K562 (cell line): Measurements from ENCODE around the gene INTS1. TPM values are rescaled to one million over a fixed set of nuclear protein-coding genes. Genes with fewer than 3 reads are reported as not detected.

Source experiments
- BACH1 ChIP-seq: fragments of 200-800 bp; sonication (Bioruptor generic); IDR thresholded peaks from 2 replicates; pipeline ENCODE4 v1.6.1; 2016; ENCODE audit warnings: missing genetic modification characterization, missing compliant biosample characterization
- COPS2 ChIP-seq: fragments of 450-650 bp; conservative IDR thresholded peaks from 2 replicates; pipeline ENCODE4 v1.6.1; 2016; ENCODE audit warnings: mild to moderate bottlenecking, moderate library complexity
- FOXK1 ChIP-seq: sonication (generic); formaldehyde crosslinking; IDR thresholded peaks from 2 replicates; pipeline ENCODE4 v1.8.0; 2022; ENCODE audit warnings: missing genetic modification reagents, mild to moderate bottlenecking, borderline replicate concordance
- GABPB2 ChIP-seq: fragments of 250-450 bp; sonication (Bioruptor Pico); conservative IDR thresholded peaks from 2 replicates; pipeline ENCODE4 v1.5.1; 2021; ENCODE audit warnings: mild to moderate bottlenecking
- JUND ChIP-seq, 2 experiments: IDR thresholded peaks; 2 replicates in 1 of 2; 3 replicates in 1 of 2; pipeline ENCODE4 v1.6.1; 2011; ENCODE audit warnings: borderline replicate concordance in 2 of 2, low read depth in 2 of 2, low read length in 2 of 2, improper control_type of control experiment in 1 of 2, missing biosample characterization in 1 of 2, missing genetic modification characterization in 1 of 2, missing genetic modification reagents in 1 of 2
- KLF1 ChIP-seq: fragments of 450-650 bp; IDR thresholded peaks from 2 replicates; pipeline ENCODE4 v1.6.1; 2016; ENCODE audit warnings: missing genetic modification characterization, missing compliant biosample characterization
- KLF6 ChIP-seq: fragments of 250-450 bp; sonication (Bioruptor Pico); IDR thresholded peaks from 2 replicates; pipeline ENCODE4 v1.4.0; 2020; ENCODE audit warnings: mild to moderate bottlenecking, moderate library complexity, borderline replicate concordance
- MAFF ChIP-seq: IDR thresholded peaks from 2 replicates; pipeline ENCODE4 v1.6.1; 2012; ENCODE audit warnings: low read length, improper control_type of control experiment
- MCM5 ChIP-seq: fragments of 450-650 bp; IDR thresholded peaks from 2 replicates; pipeline ENCODE4 v1.6.1; 2016; ENCODE audit warnings: low read depth
- NEUROD1 ChIP-seq: fragments of 150-350 bp; IDR thresholded peaks from 2 replicates; pipeline ENCODE4 v1.6.1; 2014; ENCODE audit warnings: borderline replicate concordance, low read length, low read depth; ENCODE audit not compliant: partially characterized antibody
- PTTG1 ChIP-seq: fragments of 450-650 bp; IDR thresholded peaks from 2 replicates; pipeline ENCODE4 v1.6.1; 2016; ENCODE audit warnings: low read depth, mild to moderate bottlenecking, missing genetic modification characterization, missing compliant biosample characterization
- RCOR1 ChIP-seq, 2 experiments: IDR thresholded peaks; 2 replicates each; pipeline ENCODE4 v1.6.1; 2012; ENCODE audit warnings: low read depth in 2 of 2, low read length in 2 of 2, borderline replicate concordance in 1 of 2, improper control_type of control experiment in 1 of 2
- SMAD2 ChIP-seq: fragments of 150-350 bp; IDR thresholded peaks from 2 replicates; pipeline ENCODE4 v1.6.1; 2014; ENCODE audit warnings: low read depth, mild to moderate bottlenecking, low read length
- SREBF1 ChIP-seq: fragments of 150-350 bp; IDR thresholded peaks from 2 replicates; pipeline ENCODE4 v1.6.1; 2014; ENCODE audit warnings: antibody characterized with exemption, low read depth, low read length, borderline replicate concordance
- SRSF1 ChIP-seq: fragments of 200-400 bp; formaldehyde crosslinking; IDR thresholded peaks from 2 replicates; pipeline ENCODE4 v1.6.1; 2017; ENCODE audit warnings: mild to moderate bottlenecking, low read depth, low read length, moderate library complexity
- STAG1 ChIP-seq: sonication (generic); formaldehyde crosslinking; IDR thresholded peaks from 2 replicates; pipeline ENCODE4 v1.5.0; 2020; ENCODE audit warnings: missing genetic modification reagents, borderline replicate concordance
- TEAD4 ChIP-seq, 2 experiments: sonication (generic) in 1 of 2; formaldehyde crosslinking in 1 of 2; IDR thresholded peaks; 2 replicates each; pipeline versions ENCODE4 v1.6.1 to v1.8.0; 2012 to 2022; ENCODE audit warnings: borderline replicate concordance in 1 of 2, inconsistent platforms in 1 of 2, low read length in 1 of 2, mild to moderate bottlenecking in 1 of 2, missing genetic modification reagents in 1 of 2
- ZBED1 ChIP-seq: IDR thresholded peaks from 2 replicates; pipeline ENCODE4 v1.6.1; 2014
- ZBTB7A ChIP-seq: IDR thresholded peaks from 2 replicates; pipeline ENCODE4 v1.6.1; 2011; ENCODE audit warnings: low read depth, mild to moderate bottlenecking, low read length, moderate library complexity, borderline replicate concordance; ENCODE audit not compliant: control insufficient read depth
- ZNF140 ChIP-seq: fragments of 250-450 bp; sonication (Bioruptor Pico); IDR thresholded peaks from 2 replicates; pipeline ENCODE4 v1.8.0; 2021; ENCODE audit warnings: moderate library complexity, mild to moderate bottlenecking, inconsistent platforms
- polyA plus RNA-seq, 8 experiments: library from polyadenylated mRNA; depleted of rRNA in 4 of 8; stranded (reverse) in 5 of 8; unstranded in 3 of 8; fragments of >200 nt; fragmentation: Nextera tagmentation in 2 of 8; fragmentation: Illumina TruSeq in 1 of 8; extraction: Ambion mirVana in 2 of 8; extraction: Trizol in 1 of 8; gene quantifications; 2 replicates each; pipeline versions ENCODE4 v1.2.1 to v1.2.3, GENCODE V29; 2011 to 2014; ENCODE audit warnings: inconsistent platforms in 1 of 8, missing spikeins in 1 of 8
- total RNA-seq, 7 experiments: library from RNA; depleted of rRNA in 6 of 7; stranded (reverse); fragments of >200 nt in 6 of 7; fragmentation: Illumina TruSeq in 2 of 7; extraction: Trizol in 2 of 7; gene quantifications; 2 replicates each; pipeline versions ENCODE4 v1.2.1 to v1.2.3, GENCODE V29; 2011 to 2021; ENCODE audit warnings: low replicate concordance in 1 of 7
- TF ChIP-seq, protein P1 (sequence below): fragments of 450-650 bp; formaldehyde crosslinking; IDR thresholded peaks from 2 replicates; pipeline ENCODE4 v1.4.0; 2020; ENCODE audit warnings: mild to moderate bottlenecking, moderate library complexity
- TF ChIP-seq, protein P2 (sequence below): sonication (generic); formaldehyde crosslinking; IDR thresholded peaks from 2 replicates; pipeline ENCODE4 v1.8.0; 2022; ENCODE audit warnings: missing genetic modification reagents, mild to moderate bottlenecking, moderate library complexity, borderline replicate concordance
- TF ChIP-seq, protein P3 (sequence below): fragments of 450-650 bp; IDR thresholded peaks from 2 replicates; pipeline ENCODE4 v1.6.1; 2017; ENCODE audit warnings: antibody characterized with exemption

The INTS1 gene
- total and polyA plus RNA-seq, 9 of the 15 experiments (the other 6 are each of a cell fraction or from before 2014, with no cell fraction given), result 0.34 to 119 (median 18.5) TPM

DNA sequence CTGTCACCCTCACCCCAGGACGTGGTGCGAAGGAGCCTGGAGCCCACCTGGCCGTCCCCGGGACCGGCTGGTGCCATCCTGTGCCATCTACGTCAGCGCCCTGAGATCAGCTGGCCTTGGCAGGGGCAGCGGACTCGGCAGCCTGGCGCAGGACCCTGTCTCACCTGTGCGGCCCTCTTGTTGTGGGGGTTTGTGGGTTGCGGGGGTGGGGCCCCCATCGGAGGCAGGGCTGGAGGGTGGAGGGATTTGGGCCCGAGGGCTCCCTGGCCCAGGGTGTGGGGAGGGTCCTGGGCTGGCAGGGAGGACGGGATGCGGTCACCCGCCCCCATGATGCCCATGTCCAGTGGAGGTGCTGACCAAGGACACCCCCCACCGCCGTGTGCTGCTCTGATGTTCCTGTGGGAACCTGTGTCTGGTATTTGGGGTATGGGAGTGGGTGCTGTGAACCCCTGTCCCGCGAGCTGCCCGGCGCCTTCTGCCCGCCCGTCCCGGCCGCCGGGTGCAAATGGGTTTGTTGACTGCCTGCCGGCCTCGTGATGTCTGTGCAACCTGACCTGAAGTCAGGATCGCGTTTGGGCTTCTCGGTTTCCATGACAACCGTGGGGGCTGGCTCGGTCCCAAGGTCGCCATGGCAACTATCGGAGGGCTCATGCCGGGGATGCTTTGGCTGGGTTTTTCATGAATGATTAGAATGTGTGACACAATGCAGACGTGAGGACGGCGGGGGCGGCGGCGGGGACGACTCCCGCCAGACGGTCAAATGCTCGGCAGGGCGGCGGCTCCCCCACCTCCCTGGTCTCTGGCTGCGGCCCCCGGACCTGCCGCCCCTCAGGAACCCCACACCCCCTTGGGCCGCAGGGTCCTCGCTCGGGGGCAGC lies 33.6 kb upstream of the INTS1 start (continued):
- TF ChIP-seq BACH1 (tag) (no peak), COPS2 (no peak), NEUROD1 (peak; percentile 93), STAG1 (CRISPR knock-in tag) (no peak), MCM5 (no peak), FOXK1 (CRISPR knock-in tag) (no peak), JUND (IDR thresholded peaks at IDR 0.05; ENCODE audit: borderline replicate concordance, low read depth, low read length) (peak; percentile 68; the same call in 1 of the 2 replicates), JUND (tag; IDR thresholded peaks at IDR 0.05; ENCODE audit: borderline replicate concordance, low read depth, low read length) (no peak; the same call in 2 of the 3 replicates), PTTG1 (tag) (no peak), GABPB2 (no peak), SRSF1 (no peak), KLF1 (tag) (no peak), ZNF140 (CRISPR knock-in tag) (no peak), MAFF (no peak), SMAD2 (0 out of 2 replicates have a peak, but pooled peaks have one; percentile 45), TEAD4 (IDR thresholded peaks at IDR 0.05; ENCODE audit: low read length) (peak; percentile 81), TEAD4 (CRISPR knock-in tag; IDR thresholded peaks at IDR 0.05; ENCODE audit: borderline replicate concordance) (no peak), RCOR1 (IDR thresholded peaks at IDR 0.05; ENCODE audit: borderline replicate concordance in 1 of 2, low read depth in 2 of 2, low read length in 2 of 2) (peak; percentile 70 to 100; a peak in 3 of 4 replicates), SREBF1 (no peak), ZBED1 (no peak), ZBTB7A (peak; percentile 77; the same call in 1 of the 2 replicates), KLF6 (CRISPR knock-in tag) (no peak)
- TF ChIP-seq, protein P1, sequence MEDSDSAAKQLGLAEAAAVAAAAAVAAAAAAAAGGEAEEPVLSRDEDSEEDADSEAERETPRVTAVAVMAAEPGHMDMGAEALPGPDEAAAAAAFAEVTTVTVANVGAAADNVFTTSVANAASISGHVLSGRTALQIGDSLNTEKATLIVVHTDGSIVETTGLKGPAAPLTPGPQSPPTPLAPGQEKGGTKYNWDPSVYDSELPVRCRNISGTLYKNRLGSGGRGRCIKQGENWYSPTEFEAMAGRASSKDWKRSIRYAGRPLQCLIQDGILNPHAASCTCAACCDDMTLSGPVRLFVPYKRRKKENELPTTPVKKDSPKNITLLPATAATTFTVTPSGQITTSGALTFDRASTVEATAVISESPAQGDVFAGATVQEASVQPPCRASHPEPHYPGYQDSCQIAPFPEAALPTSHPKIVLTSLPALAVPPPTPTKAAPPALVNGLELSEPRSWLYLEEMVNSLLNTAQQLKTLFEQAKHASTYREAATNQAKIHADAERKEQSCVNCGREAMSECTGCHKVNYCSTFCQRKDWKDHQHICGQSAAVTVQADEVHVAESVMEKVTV (CRISPR knock-in tag), result no peak
- TF ChIP-seq, protein P2, sequence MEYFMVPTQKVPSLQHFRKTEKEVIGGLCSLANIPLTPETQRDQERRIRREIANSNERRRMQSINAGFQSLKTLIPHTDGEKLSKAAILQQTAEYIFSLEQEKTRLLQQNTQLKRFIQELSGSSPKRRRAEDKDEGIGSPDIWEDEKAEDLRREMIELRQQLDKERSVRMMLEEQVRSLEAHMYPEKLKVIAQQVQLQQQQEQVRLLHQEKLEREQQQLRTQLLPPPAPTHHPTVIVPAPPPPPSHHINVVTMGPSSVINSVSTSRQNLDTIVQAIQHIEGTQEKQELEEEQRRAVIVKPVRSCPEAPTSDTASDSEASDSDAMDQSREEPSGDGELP (CRISPR knock-in tag), result peak; percentile 73; the same call in 1 of the 2 replicates
- TF ChIP-seq, protein P3, sequence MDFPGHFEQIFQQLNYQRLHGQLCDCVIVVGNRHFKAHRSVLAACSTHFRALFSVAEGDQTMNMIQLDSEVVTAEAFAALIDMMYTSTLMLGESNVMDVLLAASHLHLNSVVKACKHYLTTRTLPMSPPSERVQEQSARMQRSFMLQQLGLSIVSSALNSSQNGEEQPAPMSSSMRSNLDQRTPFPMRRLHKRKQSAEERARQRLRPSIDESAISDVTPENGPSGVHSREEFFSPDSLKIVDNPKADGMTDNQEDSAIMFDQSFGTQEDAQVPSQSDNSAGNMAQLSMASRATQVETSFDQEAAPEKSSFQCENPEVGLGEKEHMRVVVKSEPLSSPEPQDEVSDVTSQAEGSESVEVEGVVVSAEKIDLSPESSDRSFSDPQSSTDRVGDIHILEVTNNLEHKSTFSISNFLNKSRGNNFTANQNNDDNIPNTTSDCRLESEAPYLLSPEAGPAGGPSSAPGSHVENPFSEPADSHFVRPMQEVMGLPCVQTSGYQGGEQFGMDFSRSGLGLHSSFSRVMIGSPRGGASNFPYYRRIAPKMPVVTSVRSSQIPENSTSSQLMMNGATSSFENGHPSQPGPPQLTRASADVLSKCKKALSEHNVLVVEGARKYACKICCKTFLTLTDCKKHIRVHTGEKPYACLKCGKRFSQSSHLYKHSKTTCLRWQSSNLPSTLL, result no peak
